NK-92 (cell line): ENCODE measurements around the gene NFIL3.
"Not testable (repeated sequence)": the region's sequence is repeated elsewhere in the genome, so short reads cannot be mapped to it uniquely, and the experiment has no call there.

ENCODE experiments used
- DNase-seq: peaks from one replicate; lab custom pipeline; 2025; ENCODE audit not compliant: unreplicated experiment; lab: John Stamatoyannopoulos, UW

NFIL3 gene

DNA sequence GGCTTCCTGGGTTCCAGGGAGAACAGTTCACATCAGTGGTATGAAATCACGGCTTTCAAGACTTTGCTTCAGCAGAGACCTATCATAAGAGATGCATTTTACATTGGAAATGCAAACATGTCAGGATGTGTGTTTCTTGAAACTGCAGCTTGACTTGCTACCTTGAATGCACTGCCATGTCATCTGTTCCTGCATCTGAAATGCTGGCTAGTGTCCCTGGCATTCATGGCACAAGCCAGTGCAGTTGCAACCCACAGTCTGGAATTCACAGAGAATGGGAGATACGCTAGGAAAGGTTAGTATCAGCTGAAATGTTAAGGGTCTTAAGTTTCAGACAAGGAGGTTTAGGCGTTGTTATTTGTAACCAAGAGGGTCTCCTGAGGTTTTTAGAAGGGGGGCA is 24.7 kb downstream of the NFIL3 start:
- no peak for DNase-seq

DNA sequence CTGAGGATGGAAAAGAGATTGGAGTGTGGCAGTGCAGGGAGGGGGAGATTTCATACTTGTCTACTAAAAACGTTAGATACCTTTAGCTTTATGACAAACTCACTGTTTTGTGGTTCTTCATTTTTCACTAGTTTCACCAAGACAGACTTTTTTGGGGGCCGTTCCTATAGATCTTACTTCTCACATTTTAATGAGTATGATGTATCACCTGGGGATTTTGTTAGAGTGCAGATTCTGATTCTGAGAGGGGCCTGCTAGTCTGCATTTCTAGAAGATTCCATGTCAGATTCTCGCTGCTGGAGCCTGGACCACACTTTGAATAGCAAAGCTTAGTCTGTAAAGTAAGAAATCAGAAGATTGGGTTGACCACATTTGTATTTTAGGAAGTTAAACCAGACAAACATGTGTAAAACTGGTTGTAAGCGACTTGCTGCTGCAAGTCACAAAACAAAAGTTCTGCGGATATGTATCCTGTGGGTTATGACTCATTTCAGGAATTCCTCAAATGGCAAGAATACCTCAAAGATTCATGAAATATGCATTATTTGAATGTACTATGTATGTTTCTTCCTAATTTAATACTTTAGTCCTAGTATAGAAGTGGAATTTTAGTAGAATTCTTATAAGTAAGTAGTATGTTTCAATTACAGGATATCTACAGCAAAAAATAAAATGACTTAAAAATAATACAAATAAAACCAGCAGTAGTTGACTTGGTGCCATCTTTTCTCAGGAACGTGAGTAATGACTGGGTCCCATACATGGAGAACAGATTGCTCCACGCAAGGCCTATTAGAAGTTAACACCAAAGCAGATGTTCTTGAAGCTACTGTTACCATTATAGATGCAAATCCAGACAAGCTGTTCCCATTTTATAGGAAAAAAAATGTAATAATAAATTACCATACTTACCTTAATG is 27.8 kb downstream of the NFIL3 start:
- no peak for DNase-seq

DNA sequence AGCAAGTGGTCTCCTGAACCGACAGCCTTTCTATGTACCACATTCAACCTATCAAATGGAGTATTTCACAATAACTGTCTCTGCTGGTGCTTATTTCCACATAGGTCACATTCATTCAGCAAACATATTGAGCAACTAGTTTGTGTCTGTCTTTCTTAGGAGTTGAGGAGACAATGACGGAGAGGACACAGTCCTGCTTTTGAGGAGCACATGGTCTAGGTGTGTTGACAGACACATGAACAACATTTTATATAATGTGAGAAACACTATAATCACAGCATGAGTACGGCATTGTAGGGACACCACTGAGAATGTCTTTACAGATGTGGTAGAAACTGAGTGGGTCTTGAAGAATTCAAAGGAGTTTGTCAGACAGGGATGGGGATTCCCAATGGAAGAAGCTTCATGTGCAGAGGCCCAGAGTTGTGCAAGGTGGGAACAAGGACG is 28.5 kb downstream of the NFIL3 start:
- DNase-seq = no peak

DNA sequence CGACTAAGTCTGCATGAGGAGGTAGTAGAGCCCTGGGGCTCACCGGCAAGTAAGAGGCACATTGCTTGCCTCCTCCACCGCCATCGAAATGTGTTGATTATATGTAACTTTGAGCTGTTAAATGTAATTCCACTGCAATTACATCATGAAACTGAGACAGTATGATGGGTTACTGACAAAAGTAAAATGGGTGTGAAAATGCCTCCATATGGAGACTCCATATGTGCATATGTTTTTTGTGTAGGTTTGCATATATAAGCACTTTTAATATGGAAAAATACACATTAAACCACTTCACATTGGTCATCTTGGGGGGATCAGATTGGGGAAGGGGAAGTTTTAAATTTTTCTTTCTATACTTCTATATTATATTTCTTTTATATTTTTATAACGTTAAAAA is 29.8 kb downstream of the NFIL3 start:
- DNase-seq = no peak

DNA sequence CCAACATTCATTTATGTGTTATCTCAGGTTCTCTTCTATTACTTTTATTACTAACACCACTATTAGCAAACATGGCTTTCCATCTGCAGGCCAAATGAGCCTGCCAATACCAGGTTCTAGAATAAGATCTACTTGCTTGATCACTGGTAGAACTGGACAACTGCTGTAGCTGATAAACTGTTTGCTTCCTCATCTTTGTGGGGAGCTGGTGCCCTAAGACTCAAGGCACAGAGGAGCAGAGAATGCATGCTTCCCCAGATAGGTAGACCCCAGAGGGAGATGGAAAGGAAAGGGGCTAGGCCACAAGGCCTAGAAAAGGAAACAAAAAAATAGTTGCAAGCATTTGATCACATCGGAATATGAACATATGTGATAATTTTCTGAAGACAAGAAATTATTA is 31.2 kb downstream of the NFIL3 start:
- no peak for DNase-seq

DNA sequence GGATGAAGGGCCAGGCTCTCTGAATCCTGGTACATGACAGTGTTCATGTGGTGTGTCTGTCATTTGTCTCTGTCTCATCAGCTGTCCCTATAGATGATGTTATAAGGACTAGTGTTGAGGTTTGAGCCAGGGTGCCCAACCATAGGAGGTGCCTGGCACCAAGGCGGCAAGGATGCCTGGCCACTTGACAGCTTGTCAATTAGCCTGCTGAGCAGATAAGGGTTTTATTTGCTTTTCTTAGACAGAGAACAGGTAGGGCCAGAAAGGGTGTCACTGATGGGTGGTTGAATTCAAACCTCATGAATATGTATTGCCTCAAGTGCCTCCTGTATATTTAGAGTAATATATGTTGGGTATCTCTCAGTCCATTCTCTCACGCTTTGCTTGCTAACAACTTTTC is 31.8 kb downstream of the NFIL3 start:
- DNase-seq = no peak

DNA sequence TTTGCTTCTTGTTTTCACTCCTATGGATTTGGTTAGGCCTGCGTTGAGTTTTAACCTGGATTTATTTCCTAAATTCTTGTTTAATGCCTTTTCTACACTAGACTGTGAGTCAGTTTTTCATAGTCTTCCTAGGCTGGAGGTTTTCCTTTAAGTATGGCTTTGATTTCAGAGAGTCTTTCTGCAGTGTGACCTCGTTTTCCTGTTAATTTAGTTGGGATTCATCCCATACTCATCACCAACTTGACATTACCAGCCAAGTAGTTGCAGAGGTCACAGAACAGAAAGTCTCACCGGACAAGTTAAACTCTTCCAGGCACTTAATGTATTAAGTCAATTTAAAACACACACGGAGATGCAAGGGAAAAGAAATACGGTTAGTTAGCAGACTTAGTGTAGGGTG is 32.2 kb downstream of the NFIL3 start:
- no peak for DNase-seq

DNA sequence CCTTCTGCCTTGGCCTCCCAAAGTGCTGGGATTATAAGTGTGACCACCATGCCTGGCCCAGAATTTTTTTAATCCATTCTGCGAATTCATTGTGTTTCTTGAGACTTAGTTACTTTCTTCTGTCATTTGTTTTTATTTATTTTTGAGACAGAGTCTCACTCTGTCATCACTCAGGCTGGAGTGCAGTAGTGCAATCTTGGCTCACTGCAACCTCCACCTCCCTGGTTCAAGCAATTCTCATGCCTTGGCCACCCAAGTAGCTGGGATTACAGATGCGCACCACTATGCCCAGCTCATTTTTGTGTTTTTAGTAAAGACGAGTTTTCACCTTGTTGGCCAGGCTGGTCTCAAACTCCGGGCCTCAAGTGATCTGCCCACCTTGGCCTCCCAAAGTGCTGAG is 33.9 kb downstream of the NFIL3 start:
- not testable (repeated sequence) for DNase-seq

DNA sequence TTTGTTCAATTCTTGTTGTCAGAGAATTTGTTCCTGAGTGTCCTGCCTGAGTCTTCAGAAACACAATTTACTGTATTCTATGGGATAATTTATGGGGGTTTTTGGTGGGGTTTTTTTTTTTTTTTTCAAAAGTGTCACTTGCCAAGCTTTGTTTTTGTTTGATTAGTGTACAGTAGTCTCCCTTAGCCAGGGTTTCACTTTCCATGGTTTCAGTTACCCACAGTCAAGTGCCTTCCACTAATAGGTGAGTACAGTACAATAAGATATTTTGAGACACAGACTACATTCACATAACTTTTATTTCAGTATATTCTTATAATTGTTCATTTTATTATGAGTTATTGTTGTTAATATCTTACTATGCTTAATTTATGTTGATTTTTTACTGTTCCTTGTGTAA is 36.9 kb downstream of the NFIL3 start:
- no peak for DNase-seq

DNA sequence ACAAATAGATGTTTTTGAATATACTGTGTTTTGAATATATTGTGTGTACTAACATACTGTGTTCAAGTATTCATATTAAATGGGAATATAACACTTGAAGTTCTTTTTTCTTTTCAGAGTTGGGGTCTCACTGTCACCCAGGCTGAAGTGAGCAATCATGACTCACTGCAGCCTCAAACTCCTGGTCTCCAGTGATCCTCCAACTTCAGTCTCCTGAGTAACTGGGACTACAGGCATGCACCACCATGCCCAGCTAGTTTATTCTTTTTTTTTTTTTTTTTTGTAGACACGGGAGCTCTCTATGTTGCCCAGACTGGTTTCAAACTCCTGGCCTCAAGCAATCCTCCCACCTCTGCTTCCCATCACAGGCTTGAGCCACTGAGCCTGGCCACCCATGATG is 38.7 kb downstream of the NFIL3 start:
- no peak for DNase-seq

DNA sequence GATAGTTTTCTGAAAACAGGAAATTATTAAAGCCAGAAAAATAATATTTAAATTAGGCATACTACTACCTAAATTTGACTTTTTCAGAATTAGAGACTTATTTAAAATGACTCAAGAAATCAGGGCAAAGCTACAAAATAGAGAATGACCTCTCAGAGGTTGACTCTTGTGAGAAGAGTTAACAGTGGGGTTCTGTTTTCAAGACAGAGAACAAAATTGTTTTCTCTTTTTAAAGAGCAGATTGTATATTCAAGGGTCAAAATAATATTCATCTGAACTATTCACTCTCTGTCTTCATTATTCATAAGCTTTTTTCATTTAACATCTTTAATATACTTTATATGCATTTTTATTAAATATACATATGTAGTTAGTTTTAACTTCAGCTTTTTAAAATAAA is 40.1 kb downstream of the NFIL3 start:
- DNase-seq = no peak

DNA sequence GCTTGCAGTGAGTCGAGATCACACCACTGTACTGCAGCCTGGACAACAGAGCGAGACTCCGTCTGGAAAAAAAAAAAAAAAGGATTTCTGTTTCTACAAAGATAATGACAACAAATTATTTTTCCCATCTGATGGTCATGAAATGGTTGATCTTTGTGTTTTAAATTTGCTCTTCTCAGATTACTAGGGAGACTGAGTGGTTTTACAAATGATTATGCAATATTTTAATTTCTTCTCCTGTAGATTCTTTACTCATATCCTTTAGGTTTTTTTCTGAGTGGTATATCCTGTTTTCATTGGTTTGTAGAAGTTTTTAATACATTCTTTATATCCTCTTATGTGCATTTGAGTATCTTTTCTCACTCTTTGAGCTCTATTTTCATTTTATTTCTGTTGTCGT is 41.3 kb downstream of the NFIL3 start:
- no peak for DNase-seq

DNA sequence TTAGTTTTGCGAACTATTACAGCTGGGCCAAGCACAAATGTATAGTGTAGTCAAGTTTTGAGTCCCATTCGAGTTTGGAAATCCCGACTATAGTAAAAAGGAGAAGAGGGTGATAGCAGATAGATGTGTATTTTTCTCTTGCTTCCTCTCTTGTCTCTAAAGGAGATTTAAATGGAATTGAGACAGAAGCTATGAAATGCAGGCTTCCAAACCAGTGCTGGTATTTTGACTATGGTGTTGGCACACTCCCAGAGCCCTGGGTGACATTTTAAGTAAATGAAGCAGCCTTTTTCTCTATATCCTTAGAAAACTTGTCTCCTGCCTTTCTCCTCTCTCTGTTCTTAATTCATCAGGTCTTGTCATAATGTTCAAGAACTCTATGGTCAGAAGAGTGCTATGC is 44.2 kb downstream of the NFIL3 start:
- DNase-seq = no peak

DNA sequence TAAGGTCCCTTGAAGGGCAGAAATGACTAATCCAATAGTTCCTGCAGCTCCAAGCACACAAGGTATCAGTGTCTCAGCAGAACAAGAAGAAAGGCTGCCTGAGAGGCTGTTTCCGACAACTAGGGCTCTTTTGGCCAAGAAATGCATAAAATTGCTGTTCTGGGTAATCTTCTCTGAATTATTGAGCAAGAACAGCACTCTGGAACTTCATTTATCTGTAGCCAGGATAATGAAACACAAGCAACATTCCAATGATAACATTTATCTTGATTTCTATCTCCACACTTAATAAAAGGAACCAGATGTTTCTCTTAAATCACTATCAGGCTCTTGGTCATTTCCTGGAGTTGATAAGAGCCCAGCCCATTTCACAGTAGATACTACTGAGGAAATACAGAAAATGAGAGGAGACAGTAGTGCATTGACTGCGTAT is 44.9 kb downstream of the NFIL3 start:
- no peak for DNase-seq

DNA sequence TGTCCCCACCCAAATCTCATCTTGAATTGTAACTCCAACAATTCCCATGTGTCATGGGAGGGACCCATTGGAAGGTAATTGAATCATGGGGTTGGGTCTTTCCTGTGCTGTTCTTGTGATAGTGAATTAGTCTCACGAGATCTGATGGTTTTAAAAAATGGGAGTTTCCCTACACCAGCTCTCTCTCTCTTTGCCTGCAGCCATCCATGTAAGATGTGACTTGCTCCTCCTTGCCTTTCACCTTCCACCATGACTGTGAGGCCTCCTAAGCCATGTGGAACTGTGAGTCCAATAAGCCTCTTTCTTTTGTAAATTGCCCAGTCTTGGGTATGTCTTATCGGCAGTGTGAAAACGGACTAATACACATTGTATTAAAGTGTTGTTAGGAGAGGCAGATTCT is 45.6 kb downstream of the NFIL3 start:
- DNase-seq = not testable (repeated sequence)

DNA sequence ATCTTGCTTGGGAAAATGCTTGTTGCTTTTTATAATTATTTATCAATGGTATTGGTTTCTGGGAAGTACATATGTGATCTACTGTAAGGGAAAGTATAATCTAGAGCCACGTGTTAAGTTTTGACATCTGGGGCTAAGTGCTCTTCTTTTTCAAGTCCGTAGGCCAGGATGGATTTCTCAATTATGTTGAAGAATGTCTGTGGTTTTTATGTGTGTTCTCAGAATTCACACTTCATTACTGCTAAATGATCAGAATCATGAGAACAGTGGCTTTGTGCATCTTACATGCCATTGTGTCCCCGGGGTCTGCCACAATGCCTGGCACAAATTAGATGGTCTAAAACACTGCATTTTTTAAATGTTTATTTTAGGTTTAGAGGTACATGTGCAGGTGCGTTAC is 47.4 kb downstream of the NFIL3 start:
- no peak for DNase-seq

DNA sequence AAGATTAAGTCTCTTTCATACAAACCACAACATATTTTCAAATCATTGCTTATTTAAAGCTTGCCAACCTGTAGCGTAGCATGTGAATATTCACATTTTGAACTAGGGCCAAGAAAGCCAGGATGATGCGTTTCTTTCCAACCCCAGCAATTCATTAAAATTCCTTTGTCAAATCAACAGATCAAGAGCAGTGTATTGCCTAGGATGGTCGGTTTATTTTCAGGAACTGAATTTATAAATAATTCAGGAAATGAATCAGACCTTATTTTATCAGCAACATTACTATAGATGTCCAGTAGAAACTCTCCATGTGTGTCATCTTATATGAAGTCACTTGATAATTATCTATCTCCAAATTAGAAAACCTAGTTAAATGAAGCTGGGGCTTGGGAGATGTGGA is 48.7 kb downstream of the NFIL3 start:
- DNase-seq = no peak

DNA sequence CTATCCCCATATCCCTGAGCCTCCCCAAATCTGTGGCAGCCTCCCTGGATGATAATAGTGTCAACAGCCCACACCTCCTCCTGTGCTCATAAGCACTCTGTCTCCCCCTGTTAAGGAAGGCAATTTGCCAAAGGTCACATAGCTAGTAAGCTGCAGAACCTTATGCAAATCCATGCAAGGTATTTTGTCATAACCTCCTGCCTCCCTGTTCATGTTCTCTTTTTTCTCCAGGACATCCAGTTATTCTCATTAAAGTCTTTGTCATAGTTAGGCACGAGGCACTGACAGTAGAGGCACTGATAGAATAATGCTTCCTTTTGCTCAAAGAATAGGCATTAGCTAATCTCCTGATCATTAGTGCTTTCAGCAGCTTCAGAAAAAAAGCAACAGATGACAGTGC is 51.7 kb downstream of the NFIL3 start:
- DNase-seq = no peak

DNA sequence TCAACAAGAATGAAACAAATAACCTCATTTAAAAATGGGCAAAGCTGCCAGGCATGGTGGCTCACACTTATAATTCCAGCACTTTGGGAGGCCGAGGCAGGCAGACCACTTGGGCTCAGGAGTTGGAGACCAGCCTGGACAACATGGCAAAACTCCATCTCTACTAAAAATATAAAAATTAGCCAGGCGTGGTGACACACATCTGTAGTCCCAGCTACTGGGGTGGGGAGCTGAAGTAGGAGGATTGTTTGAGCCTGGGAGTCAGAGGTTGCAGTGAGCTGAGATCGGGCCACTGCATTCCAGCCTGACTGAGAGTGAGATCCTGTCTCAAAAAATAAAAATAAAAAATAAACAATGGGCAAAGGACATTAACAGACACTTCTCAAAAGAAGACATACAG is 53.6 kb downstream of the NFIL3 start:
- not testable (repeated sequence) for DNase-seq

DNA sequence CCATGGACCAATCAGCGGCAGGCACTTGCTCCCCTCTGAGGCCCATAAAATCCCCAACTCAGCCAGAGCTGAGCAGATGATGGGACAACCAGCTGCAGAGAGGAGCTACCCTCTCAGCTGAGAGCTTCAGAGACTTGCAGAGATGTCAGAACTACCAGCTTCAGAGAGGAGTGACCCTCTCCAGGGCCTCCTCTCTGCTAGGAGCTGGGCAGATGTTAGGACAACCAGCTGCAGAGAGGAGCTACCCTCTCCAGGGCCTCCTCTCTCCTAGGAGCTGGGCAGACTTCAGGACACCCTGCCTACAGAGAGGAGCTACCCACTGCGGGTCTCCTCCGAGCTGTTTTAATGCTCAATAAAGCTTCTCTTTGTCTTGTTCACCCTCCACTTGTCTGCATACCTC is 58.9 kb downstream of the NFIL3 start:
- DNase-seq = no peak

DNA sequence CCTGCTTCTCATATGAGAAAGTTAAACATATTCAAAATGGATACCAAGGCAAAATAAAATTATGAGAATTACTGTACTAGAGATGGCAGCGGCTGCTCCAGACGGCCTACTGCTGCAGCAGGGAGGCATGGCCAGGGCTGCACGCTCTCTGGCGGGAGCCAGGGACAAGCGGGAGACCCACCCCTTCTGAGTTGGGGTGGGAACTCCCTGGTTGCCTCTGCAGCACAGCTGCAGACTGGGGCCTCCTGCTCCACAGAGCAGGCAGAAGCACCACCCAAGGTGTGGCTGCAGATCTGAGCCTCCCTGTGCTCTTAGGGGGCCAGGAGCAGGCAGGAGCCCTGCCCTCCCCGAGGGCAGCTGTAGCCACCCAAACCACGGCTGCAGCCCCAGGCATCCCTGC is 59.6 kb downstream of the NFIL3 start:
- no peak for DNase-seq

DNA sequence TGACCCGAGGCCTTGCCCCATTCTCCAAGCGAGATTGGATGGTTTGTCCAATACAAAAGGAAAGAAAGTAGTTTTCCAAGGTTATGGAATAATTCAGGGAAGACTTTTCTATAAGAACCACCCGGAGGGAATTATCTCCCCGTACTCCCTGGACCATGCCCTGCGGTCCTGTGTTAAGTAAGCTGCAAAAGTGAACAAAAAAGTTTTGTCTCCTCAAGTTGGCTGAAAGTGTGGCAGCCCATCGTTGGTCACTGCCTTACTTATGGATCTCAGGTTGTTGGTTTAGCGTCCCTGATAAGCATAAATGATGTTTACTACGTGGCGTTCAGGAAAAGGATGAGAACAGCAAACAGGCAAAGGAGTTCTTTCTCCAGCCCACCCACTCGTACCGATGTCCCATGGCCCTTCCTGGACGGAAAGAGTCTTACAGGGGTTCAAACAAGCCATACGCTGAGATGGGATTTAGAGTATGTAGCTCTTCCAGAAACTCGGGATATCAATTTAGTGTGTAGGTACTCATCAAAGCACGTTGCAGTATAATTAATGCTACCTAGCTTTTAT is 61.5 kb downstream of the NFIL3 start:
- no peak for DNase-seq
